Peyer's patch (tissue), 4 donors: ENCODE measurements around the gene CCDC69.

Source experiments
- POLR2A ChIP-seq, 2 donors: fragments of 450-650 bp; IDR thresholded peaks; one replicate each; pipeline ENCODE4 v1.5.1; 2017; ENCODE audit warnings: antibody characterized with exemption in 2 of 2, mild to moderate bottlenecking in 2 of 2, moderate library complexity in 2 of 2
- TF ChIP-seq, protein P1 (sequence below), 6 experiments: fragments of 450-650 bp in 4 of 6; fragments of 200-600 bp in 2 of 6; sonication (generic) in 1 of 6; IDR thresholded peaks; one replicate each; pipeline ENCODE4 v1.5.1; 2017 to 2019; ENCODE audit warnings: antibody characterized with exemption in 6 of 6, mild to moderate bottlenecking in 3 of 6, moderate library complexity in 1 of 6

GRCh38 chr5:151243127-151243526, 19.2 kb upstream of the CCDC69 start:
- no peak for TF ChIP-seq POLR2A (IDR thresholded peaks at IDR 0.05)
- TF ChIP-seq, protein P1, sequence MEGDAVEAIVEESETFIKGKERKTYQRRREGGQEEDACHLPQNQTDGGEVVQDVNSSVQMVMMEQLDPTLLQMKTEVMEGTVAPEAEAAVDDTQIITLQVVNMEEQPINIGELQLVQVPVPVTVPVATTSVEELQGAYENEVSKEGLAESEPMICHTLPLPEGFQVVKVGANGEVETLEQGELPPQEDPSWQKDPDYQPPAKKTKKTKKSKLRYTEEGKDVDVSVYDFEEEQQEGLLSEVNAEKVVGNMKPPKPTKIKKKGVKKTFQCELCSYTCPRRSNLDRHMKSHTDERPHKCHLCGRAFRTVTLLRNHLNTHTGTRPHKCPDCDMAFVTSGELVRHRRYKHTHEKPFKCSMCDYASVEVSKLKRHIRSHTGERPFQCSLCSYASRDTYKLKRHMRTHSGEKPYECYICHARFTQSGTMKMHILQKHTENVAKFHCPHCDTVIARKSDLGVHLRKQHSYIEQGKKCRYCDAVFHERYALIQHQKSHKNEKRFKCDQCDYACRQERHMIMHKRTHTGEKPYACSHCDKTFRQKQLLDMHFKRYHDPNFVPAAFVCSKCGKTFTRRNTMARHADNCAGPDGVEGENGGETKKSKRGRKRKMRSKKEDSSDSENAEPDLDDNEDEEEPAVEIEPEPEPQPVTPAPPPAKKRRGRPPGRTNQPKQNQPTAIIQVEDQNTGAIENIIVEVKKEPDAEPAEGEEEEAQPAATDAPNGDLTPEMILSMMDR (IDR thresholded peaks at IDR 0.05): no peak
